Upper lobe of right lung (tissue), 1 donor: ENCODE measurements around the gene IQUB. TPM values are rescaled to one million over a fixed set of nuclear protein-coding genes. Genes with fewer than 3 reads are reported as not detected.
A peak's percentile ranks its signal among the peaks of the same experiment; 100 is the strongest.

Experiments
- ATAC-seq: fragments of 200-7000 bp; cut with Tn5 transposase; one replicate; pipeline ENCODE4 v1.9.1; 2020; ENCODE audit warnings: mild to moderate bottlenecking, moderate library complexity
- DNase-seq: peaks from one replicate; pipeline ENCODE4 v3.0.0-alpha.2; 2020
- H3K27ac ChIP-seq: fragments of 200-600 bp; one replicate; pipeline ENCODE4 v1.8.0; 2022
- H3K27me3 ChIP-seq: fragments of 200-600 bp; one replicate; pipeline ENCODE4 v1.8.0; 2022; ENCODE audit warnings: mild to moderate bottlenecking
- H3K36me3 ChIP-seq: fragments of 200-600 bp; one replicate; pipeline ENCODE4 v1.8.0; 2022
- H3K4me1 ChIP-seq: fragments of 200-600 bp; one replicate; pipeline ENCODE4 v1.8.0; 2022
- H3K4me3 ChIP-seq: fragments of 200-600 bp; one replicate; pipeline ENCODE4 v1.8.0; 2022; ENCODE audit warnings: mild to moderate bottlenecking
- H3K9me3 ChIP-seq: fragments of 200-600 bp; one replicate; pipeline ENCODE4 v1.8.0; 2022
- CTCF ChIP-seq: fragments of 200-600 bp; IDR thresholded peaks from one replicate; pipeline ENCODE4 v1.8.0; 2022; ENCODE audit warnings: antibody characterized with exemption
- intact Hi-C: fragments of 100-400 bp; cut with DNase I; formaldehyde crosslinking; loops from one replicate; pipeline ENCODE4 v1.11.0; 2022
- total RNA-seq: library from RNA; stranded (reverse); fragmentation: NEBNext Ultra II Directional; extraction: Animal tissue kit (Norgen Biotek cat#: 25700); gene quantifications from one replicate; pipeline ENCODE4 v1.2.1, GENCODE V29; 2021
- donor health status: DM: no; HTN: yes; CAD: no; lungs with severe emphysema.

Gene IQUB
- total RNA-seq, 1 donor from 2014 or later = 0.75 TPM

GRCh38 chr7:123500878-123501489, 33.4 kb downstream of the IQUB start:
- ATAC-seq = no peak
- no peak for DNase-seq
- H3K36me3 ChIP-seq = no peaks in the 10 kb centered on the region
- no peaks in the 10 kb centered on the region for H3K4me1 ChIP-seq
- intact Hi-C loops = no loop called here
- no peak overlapping the region for H3K4me3 ChIP-seq
- H3K27ac ChIP-seq = no peak overlapping the region
- H3K27me3 ChIP-seq = no peaks in the 10 kb centered on the region
- TF ChIP-seq CTCF = no peak
- no peaks in the 10 kb centered on the region for H3K9me3 ChIP-seq

- intact Hi-C loops = no loop called here
Observed at GRCh38 chr7:123499211-123499970, 35.0 kb downstream of the IQUB start.

GRCh38 chr7:123498601-123499000, 35.8 kb downstream of the IQUB start:
- Histone ChIP-seq H3K27me3 (no peaks in the 10 kb centered on the region), H3K4me3 (no peak overlapping the region), H3K4me1 (no peaks in the 10 kb centered on the region), H3K9me3 (no peaks in the 10 kb centered on the region), H3K27ac (no peak overlapping the region), H3K36me3 (no peaks in the 10 kb centered on the region)
- intact Hi-C loops = no loop called here
- no peak for ATAC-seq
- no peak for TF ChIP-seq CTCF
- DNase-seq = no peak

More at GRCh38 chr7:123499211-123499970, 35.0 kb downstream of the IQUB start:
- no peak overlapping the region for H3K27ac ChIP-seq
- TF ChIP-seq CTCF = no peak
- ATAC-seq (no peak), DNase-seq (no peak)
- H3K27me3 ChIP-seq = no peaks in the 10 kb centered on the region
- no peak overlapping the region for H3K4me3 ChIP-seq
- H3K36me3 ChIP-seq = no peaks in the 10 kb centered on the region
- H3K4me1 ChIP-seq = no peaks in the 10 kb centered on the region
- H3K9me3 ChIP-seq = no peaks in the 10 kb centered on the region

GRCh38 chr7:123498031-123498430, 36.4 kb downstream of the IQUB start:
- DNase-seq = no peak
- intact Hi-C loops = no loop called here
- no peaks in the 10 kb centered on the region for H3K36me3 ChIP-seq
- H3K27me3 ChIP-seq = no peaks in the 10 kb centered on the region
- no peak for ATAC-seq
- no peaks in the 10 kb centered on the region for H3K9me3 ChIP-seq
- H3K4me3 ChIP-seq = no peak overlapping the region
- no peak overlapping the region for H3K27ac ChIP-seq
- no peaks in the 10 kb centered on the region for H3K4me1 ChIP-seq
- TF ChIP-seq CTCF = no peak

GRCh38 chr7:123494193-123494796, 40.1 kb downstream of the IQUB start:
- intact Hi-C loops = no loop called here
- peak; percentile 55 for ATAC-seq
- TF ChIP-seq CTCF = peak; percentile 84
- Histone ChIP-seq H3K36me3 (no peaks in the 10 kb centered on the region), H3K9me3 (no peaks in the 10 kb centered on the region), H3K27me3 (no peaks in the 10 kb centered on the region), H3K27ac (no peak overlapping the region), H3K4me3 (no peak overlapping the region), H3K4me1 (no peaks in the 10 kb centered on the region)
- DNase-seq = no peak
